T47D (cell line): Measurements from ENCODE around the gene PRKAR1B.

Source experiments
- DNase-seq, 2 experiments: peaks; one replicate each; pipeline versions ENCODE4 v3.0.0 to v3.0.0-alpha.2; 2011 to 2012; ENCODE audit warnings: low read depth in 1 of 2, low spot score in 1 of 2
- JUND ChIP-seq: IDR thresholded peaks from 2 replicates; pipeline ENCODE4 v1.6.1; 2012; ENCODE audit warnings: low read depth
- in situ Hi-C: cut with HindIII; loops from 2 replicates; pipeline ENCODE4 v1.10.0; 2016; ENCODE audit warnings: low sequenced_read_pairs, low pct_unique_long_range_greater_than_20kb

PRKAR1B gene

DNA sequence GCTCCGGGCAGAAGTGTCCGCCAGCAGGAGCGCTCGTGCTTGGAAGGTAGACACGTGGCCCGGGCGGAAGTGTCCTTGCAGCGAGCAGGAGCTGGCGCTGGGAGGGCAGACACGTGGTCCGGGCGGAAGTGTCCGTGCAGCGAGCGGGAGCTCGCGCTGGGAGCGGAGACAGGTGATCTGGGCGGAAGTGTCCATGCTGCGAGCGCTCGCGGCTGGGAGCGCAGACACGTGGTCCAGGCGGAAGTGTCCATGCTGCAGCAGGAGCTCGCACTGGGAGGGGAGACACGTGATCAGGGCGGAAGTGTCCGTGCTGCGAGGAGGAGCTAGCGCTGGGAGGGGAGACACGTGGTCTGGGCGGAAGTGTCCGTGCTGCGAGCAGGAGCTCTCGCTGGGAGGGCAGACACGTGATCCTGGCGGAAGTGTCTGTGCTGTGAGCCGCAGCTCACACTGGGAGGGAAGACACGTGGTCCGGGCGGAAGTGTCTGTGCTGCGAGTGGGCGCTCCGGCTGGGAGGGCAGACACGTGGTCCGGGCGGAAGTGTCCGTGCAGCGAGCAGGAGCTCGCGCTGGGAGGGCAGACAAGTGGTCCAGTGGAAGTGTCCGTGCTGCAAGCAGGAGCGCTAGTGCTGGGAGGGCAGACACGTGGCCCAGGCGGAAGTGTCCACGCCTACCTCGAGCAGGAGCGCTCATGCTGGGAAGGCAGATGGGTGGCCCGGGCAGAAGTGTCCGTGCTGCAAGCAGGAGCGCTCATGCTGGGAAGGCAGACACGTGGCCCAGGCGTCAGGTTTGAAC is 41.1 kb upstream of the PRKAR1B start:
- TF ChIP-seq JUND = no peak
- peak; percentile 93 to 99 for DNase-seq
- in situ Hi-C loops = no loop called here

DNA sequence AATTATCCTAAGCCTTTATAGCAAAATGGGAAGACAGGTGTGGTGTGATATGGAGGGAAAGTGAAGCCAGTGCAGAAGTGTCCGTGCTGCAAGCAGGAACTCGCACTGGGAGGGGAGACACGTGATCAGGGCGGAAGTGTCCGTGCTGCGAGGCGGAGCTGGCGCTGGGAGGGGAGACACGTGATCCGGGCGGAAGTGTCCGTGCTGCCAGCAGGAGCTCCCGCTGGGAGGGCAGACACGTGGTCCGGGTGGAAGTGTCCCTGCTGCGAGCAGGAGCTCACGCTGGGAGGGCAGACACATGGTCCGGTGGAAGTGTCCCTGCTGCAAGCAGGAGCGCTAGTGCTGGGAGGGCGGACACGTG is 40.5 kb upstream of the PRKAR1B start:
- TF ChIP-seq JUND = no peak
- in situ Hi-C loops = no loop called here
- DNase-seq = peak; percentile 75 to 95

DNA sequence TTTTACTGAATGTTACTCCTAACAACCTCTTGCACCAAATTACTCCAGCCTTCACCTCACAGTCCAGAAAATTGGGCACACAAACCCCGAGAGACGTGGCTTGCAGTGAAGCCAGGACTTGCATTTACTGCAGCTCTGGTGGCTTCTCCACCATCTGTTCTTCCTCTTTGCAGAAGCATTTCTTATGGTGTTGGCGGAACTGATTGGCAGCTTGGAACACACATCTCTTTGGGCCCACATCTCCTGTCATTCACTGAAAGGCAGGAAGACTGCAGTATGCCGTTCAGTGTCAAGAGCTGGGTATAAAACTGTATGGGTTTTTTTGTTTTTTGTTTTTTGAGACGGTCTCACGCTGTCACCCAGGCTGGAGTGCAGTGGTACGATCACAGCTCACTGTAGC is 38.3 kb upstream of the PRKAR1B start:
- in situ Hi-C loops = no loop called here
- TF ChIP-seq JUND = no peak
- no peak for DNase-seq

DNA sequence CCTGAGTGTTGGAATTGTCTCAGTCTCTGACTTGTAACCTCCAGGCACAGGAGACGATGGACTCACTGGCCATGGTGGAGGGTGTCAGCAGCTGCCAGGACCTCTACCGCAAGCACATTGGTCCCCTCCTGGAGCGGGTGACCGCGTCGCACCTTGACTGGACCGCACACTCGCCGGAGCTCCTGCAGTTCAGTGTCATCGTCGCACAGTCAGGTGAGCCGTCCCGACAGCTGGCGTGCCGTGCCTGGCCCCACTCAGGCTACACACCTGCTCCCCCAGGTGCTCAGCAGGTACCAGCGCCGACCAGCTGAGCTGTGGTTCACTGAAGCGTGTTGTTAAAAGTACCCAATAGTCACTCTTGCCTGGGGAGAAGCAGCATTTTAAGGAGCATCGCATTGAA is 36.7 kb upstream of the PRKAR1B start:
- no peak for TF ChIP-seq JUND
- no peak for DNase-seq
- in situ Hi-C loops = no loop called here

DNA sequence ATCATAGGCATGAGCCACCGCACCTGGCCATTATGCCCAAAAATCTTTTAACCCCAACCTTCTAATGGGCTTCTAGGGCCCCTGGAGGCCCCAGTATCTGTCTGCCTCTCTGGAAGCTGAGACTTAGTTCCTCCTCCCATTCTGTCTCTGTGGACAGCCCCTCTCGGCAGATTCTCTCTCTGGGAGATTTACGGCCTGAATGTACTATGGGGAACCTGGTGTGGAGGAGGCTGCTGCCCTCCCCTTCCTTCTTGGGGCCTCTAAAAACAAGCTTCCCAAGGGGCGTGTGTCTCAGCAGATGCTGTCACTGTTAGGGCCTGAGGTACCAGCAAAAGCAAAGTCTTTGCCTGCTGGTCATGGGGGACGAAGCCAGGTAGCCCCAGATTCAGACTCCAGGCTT is 35.8 kb upstream of the PRKAR1B start:
- in situ Hi-C loops = no loop called here
- no peak for DNase-seq
- no peak for TF ChIP-seq JUND

DNA sequence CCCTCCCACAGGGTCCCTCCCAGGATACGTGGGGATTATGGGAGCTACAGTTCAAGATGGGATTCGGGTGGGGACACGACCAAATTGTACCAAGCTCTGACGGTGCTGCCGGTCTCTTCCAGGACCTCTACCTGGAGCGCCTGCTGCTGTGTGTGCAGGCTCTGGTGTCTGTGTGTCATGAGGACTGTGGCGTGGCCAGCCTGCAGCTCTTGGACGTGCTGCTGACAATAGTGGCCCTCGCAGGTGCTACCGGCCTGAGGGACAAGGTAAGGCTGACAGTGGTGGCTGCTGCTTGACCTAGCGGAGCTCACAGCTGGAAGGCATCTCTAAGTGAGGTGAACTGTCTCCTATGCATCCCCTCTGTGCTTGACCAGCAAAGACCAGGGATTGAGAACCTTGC is 34.5 kb upstream of the PRKAR1B start:
- in situ Hi-C loops = no loop called here
- DNase-seq = no peak
- TF ChIP-seq JUND = no peak

DNA sequence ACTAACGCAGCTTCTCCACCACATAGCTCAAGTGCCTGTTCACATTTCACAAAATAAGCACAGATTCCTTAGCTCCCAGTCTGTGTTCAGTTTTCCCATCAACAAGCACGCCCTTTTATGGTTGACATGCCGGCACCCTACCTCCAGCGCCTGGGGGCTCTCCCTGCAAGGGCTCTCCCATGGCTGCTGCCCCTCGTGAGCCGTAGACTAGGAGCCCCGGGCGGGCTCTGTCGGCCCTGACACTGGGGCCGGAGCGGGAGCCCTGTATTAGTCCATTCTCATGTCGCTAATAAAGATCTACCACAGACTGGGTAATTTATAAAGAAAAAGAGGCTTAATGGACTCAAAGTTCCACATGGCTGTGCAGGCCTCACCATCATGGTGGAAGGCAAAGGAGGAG is 34.0 kb upstream of the PRKAR1B start:
- no peak for DNase-seq
- in situ Hi-C loops = no loop called here
- TF ChIP-seq JUND = no peak

DNA sequence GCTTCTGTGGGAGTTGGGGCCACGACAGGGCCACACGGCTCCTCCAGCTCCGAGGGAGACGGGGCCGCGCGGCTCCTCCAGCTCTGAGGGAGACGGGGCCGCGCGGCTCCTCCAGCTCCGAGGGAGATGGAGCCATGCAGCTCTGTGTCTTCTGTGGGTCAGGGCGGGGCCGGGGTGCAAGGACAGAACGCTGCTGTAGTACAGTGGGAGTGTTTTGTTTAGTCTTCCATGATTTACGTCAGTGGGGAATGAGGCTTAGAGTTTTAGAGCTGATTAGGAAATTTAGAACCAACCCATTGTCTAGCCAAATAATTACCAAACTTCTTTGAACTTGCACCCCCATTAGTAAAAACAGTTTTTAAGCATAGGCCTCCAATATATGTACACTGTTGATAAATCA is 32.9 kb upstream of the PRKAR1B start:
- no peak for TF ChIP-seq JUND
- no peak for DNase-seq
- in situ Hi-C loops = no loop called here

DNA sequence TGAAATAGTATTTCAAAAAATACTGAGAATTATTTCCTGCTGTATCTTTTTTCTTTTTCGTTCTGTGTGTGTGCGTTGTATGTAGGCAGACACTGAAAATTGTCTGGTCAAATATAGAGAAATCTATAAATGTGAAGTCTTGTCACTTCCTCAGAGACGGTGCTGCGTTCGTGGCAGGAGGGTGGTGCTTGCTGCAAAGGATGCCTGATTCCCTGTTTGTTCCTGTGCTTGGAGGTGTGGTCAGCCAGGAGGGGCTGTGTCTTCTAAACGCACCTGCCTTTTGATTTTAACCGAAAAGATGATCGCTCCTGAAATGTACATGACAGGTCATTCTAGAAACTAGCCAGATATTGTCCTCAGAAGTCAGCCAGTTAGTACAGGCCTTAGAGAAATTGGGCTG is 32.5 kb upstream of the PRKAR1B start:
- in situ Hi-C loops = no loop called here
- no peak for TF ChIP-seq JUND
- DNase-seq = no peak

DNA sequence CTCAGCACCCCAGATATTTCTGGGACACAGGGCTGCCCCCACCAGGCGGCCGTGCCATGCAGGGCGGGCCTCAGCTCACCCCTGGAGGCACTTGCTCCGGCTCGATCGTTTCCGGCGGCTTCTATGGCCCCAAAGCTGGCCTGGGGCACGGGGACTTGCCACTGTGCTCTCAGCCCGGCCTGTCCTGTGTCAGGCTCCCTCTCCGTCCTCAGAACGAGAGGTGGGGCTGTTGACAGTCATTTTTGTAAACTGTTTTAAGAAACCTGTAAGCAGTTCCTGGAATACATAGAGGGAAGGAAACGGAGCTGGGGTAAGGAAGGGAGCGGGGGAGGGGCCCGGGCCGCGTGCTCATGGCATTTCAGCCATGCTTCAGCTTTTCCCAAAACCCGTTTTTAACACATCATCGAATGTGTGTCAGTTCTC is 30.7 kb upstream of the PRKAR1B start:
- no peak for DNase-seq
- no peak for TF ChIP-seq JUND
- in situ Hi-C loops = no loop called here

DNA sequence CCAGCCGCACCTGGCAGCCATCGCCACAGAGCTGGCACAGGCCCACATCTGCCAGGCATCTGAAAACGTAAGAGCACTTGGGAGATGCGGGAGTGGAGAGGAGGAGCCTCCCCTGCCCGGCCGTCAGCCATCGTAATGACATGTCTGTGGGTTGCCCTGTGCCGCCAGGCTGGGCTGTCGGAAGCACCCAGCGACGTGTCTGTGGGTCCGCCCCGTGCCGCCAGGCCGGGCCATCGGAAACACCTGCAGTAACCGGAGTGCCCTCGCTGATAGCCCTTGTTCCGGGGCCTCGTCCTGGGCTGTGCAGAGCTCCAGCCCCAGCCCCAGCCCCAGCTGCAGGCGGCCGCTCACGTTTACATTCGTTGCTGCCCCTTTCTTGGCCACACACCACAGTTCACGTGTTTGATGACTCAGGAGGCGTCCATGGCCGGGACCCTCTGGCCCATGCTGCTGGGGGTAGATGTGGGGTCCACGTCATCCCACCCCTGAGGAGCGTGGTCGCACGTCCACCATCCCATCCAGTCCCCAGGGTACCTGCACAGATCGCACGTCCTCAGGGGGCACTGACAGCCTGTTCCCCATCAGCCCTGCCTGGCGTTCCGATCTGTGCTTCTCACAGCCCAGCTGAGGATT is 30.0 kb upstream of the PRKAR1B start:
- DNase-seq = no peak
- no peak for TF ChIP-seq JUND
- in situ Hi-C loops = no loop called here

DNA sequence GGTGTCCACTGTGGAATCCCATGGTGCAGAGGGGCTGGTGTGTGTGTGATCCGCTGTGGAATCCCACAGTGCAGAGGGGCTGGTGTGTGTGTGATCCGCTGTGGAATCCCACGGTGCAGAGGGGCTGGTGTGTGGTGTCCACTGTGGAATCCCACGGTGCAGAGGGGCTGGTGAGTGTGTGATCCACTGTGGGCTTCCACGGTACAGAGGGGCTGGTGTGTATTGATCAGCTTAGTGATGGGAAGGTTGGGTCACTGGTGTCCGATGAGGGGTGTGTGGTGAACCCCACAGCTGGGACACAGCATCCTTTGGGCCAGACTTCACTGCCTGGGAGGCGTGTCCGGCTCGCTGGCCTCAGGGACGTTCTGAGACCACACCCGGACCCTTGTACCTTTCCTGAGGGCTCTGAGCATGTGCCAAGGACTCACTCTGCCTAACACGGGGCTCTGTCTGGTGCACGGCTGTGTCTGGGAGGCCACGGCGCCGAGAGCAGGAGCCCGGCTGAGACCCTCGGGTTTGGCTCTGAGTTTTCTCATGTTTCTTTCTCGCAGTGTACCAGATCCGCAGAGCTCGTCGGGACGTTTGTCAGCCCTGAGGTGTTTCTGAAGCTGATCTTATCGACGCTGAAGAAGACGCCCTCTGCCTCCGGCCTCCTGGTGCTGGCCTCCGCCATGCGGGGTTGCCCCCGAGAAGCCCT is 29.3 kb upstream of the PRKAR1B start:
- no peak for TF ChIP-seq JUND
- DNase-seq = no peak
- in situ Hi-C loops = no loop called here

DNA sequence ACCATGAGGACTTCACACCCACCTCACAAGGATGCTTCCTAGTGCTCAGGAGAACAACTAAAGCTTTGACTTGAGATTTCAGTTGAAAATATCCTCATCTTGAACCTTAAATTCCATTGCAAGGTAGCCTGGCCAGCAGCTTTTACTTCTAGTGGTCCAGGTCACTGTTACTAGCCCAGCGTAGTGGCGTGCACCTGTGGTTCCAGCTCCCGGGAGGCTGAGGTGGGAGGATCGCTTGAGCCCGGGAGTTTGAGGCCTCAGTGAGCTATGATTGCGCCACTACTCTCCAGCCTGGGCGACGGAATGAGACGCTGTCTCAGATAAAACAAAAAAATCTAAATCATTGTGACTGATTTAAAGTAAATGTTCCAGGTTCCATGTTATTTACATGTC is 28.3 kb upstream of the PRKAR1B start:
- in situ Hi-C loops = no loop called here
- DNase-seq = no peak
- TF ChIP-seq JUND = no peak
